PFSK-1 (cell line): ENCODE measurements around the gene PAX1.

Source experiments
- POLR2AphosphoS5 ChIP-seq: IDR thresholded peaks from 2 replicates; pipeline ENCODE4 v1.6.1; 2012; ENCODE audit warnings: low read depth, mild to moderate bottlenecking, control low read depth, low read length, moderate library complexity
- REST ChIP-seq, 2 experiments: IDR thresholded peaks; 2 replicates each; pipeline versions ENCODE4 v1.6.1 to v1.8.0; 2011 to 2012; ENCODE audit warnings: low read depth in 2 of 2, low read length in 2 of 2, control low read depth in 1 of 2, inconsistent platforms in 1 of 2, mild to moderate bottlenecking in 1 of 2, moderate library complexity in 1 of 2; ENCODE audit not compliant: insufficient read depth in 1 of 2
- TAF1 ChIP-seq: IDR thresholded peaks from 2 replicates; pipeline ENCODE4 v1.6.1; 2012; ENCODE audit warnings: low read length, control low read depth, borderline replicate concordance; ENCODE audit not compliant: insufficient read depth

GRCh38 chr20:21712443-21713059 is 7.1 kb downstream of the PAX1 start:
- no peak for TF ChIP-seq TAF1
- TF ChIP-seq REST (IDR thresholded peaks at IDR 0.05; ENCODE audit: insufficient read depth in 1 of 2, low read depth in 2 of 2, low read length in 2 of 2) = no peak
- TF ChIP-seq POLR2AphosphoS5 = no peak
